GM19035 (cell line): ENCODE measurements around the gene RASA1.
"Not testable (repeated sequence)": the region's sequence is repeated elsewhere in the genome, so short reads cannot be mapped to it uniquely, and the experiment has no call there.

Source experiments
- ATAC-seq: cut with Tn5 transposase; IDR thresholded peaks from one replicate; pipeline ENCODE4 v1.9.1; 2021; ENCODE audit not compliant: unreplicated experiment

Gene RASA1

GRCh38 chr5:87267574-87268125 is at the start of gene RASA1:
Gene RASA1 (plus strand): TSS chr5:87267883. CDS start chr5:87268452, 569 bp downstream.
- peak; percentile 47 for ATAC-seq

- ATAC-seq = no peak
Observed at GRCh38 chr5:87229780-87230179, 37.9 kb upstream of the RASA1 start.

DNA sequence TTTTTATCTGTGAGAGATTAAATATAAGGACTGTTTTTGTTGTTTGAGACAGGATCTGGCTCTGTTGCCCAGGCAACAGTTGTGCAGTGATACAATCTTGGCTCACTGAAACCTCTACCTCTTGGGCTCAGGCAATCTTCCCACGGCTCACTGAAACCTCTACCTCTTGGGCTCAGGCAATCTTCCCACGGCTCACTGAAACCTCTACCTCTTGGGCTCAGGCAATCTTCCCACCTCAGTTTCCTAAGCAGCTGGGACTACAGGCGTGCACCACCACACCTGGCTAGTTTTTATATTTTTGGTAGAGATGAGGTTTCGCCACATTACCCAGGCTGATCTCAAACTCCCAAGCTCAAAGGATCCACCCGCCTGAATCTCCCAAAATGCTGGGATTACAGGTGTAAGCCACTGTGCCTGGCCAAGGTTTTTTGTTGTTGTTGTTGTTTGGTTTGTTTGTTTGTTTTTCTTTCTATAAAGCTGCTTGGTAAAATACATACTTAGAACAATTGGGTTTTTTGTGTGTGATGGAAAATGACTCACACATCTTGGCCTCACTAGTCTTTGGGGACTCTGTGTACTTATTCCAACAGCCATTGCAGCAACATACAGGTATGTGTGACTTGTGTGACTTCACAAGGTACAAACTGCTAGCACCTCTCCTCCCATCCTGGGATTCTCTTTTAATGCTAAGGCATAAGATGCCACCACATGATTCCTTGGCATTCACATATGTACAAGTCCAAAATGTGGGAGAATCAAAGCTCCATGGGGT is 36.5 kb upstream of the RASA1 start:
- peak; percentile 98 for ATAC-seq

DNA sequence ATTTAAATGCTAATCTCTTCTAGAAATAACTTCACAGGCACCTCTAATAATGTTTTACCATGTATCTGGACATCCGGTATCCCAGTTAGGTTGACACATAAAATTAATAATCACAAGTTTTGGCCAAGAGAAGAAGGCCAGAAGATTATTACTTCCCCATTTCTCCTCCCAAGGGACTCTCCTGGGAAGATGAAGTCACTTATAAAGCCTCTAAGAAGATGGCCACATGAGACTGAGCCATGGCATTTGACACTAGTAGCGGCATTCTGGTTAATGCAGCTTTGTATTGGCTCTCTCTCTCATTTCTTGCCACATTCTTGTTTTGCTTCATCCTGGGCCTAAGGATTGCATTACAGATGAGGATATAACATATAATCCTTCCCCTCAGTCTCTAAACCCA is 34.5 kb upstream of the RASA1 start:
- ATAC-seq = no peak

GRCh38 chr5:87241555-87241954 is 26.1 kb upstream of the RASA1 start:
- ATAC-seq = no peak

DNA sequence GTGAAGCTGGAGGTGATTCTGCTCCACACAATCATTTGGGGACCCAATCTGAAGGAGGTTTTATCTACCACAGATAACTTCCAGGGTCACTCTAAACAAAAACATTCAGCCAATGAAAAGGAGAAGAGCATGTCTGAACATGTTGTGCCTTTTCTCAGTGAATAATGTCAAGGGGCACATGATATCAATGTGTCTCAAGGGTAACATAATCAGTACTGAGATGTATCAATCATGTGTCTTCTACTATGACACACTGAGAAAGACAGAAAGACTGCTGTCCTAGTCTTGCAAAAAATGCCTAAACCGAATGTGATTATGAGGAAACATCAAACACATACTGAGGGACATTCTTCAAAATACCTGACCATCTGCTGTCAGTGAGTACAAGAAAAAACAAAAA is 25.4 kb upstream of the RASA1 start:
- ATAC-seq = no peak

- ATAC-seq = no peak
Observed at GRCh38 chr5:87243161-87243844, 24.4 kb upstream of the RASA1 start.

DNA sequence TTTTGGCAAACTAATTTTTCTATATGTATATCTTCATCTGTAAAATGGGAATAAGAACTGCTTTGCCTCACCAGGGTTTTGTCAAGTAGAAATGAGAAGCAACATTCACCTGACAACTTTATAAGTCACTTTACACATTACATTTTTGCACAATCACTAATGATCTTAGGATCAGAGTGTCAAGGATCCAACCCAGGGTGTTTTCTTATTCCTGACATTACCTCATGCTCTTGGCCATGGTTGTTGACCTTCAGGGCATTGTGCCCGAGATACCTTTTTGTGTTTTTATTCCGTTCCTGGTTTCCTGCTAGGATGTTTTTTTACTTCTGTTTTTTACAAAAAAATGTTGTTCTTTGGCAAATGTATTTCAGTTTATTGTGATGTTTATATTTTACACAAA is 22.2 kb upstream of the RASA1 start:
- no peak for ATAC-seq

DNA sequence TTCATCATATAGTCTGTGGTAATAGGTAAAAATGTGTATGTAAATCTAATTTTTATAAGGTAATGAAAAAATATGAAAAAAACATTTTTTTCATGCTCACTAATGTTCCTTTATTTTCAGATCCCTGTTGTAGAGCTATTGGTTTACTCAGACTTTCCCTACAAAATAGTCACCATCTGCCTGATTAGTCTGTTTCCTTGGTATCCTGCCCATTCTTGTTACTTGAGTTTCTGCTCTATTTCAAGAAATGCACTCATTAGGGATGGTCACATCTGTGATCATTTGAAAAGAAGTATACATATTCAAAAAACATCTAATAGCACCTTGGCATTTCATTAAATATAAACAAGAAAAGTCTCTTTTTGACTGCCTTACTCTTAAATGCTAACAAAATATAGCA is 21.6 kb upstream of the RASA1 start:
- ATAC-seq = no peak

DNA sequence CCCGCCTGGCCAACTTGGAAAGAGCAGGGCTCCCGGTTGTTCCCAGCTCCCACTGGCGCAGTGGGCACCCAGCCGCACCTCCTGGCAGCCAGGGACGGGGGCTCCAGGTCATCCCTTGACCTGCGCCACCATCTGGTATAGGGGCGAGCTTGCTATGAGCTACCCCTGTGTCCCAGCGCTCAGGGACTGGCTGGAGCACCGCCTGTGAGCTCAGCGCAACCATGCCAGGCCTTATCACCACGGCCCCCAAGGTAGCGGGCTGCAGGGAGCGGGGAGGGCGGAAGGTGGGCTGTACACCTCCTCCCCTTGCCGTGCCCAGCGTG is 15.4 kb upstream of the RASA1 start:
- no peak for ATAC-seq

- no peak for ATAC-seq
Observed at GRCh38 chr5:87254035-87254434, 13.6 kb upstream of the RASA1 start.

DNA sequence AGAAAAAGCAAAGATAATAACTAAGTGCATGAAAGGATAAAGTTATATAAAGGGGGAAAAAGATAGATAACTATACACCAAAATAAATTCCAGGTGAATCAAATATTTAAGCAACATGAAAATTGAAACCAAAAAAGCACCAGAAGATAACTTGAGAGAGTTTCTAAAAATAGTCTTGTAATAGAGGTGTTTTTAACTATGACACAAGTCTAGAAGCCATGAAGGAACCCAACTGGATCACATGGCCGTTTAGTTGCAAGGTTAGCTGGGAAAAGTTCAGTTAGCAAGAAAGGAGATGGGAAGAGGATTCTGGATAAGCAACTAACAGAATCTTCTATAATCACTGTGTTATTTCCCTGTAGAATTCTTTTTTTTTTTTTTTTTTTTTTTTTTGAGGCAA is 9.2 kb upstream of the RASA1 start:
- ATAC-seq = no peak

- no peak for ATAC-seq
Observed at GRCh38 chr5:87260604-87261192, 7.0 kb upstream of the RASA1 start.

GRCh38 chr5:87263498-87263897 is 4.2 kb upstream of the RASA1 start:
- ATAC-seq = no peak

GRCh38 chr5:87266914-87267573 is 639 bp upstream of the RASA1 start:
- ATAC-seq = peak; percentile 24

DNA sequence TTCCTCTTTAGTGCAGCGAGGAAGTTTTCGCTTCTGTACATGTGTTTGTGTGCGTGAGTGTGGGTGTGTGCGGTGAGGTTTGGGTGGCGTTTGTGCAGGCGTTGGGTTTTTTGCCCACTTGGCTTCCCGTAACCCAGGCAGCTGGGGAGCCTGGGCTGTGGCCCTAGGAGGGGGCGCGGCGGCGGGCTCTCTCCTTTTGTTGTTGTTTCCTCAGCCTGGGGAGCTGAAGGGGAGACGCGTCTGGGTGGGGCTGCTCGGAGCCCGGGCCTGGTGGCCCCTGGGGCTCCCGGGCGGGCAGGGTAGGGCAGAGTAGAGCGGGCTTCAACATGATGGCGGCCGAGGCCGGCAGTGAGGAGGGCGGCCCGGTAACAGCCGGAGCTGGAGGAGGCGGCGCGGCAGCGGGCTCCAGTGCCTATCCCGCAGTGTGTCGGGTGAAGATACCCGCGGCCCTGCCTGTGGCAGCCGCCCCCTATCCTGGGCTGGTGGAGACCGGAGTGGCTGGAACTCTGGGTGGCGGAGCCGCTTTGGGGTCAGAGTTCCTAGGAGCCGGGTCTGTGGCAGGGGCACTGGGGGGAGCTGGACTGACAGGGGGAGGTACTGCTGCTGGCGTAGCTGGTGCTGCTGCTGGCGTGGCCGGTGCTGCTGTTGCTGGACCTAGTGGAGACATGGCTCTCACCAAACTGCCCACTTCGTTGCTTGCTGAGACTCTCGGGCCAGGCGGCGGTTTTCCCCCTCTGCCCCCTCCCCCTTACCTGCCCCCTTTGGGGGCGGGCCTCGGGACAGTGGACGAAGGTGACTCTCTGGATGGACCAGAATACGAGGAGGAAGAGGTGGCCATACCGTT is 665 bp downstream of the RASA1 start:
- ATAC-seq = peak; percentile 56

GRCh38 chr5:87268970-87269377 is 1.3 kb downstream of the RASA1 start:
- ATAC-seq = no peak

DNA sequence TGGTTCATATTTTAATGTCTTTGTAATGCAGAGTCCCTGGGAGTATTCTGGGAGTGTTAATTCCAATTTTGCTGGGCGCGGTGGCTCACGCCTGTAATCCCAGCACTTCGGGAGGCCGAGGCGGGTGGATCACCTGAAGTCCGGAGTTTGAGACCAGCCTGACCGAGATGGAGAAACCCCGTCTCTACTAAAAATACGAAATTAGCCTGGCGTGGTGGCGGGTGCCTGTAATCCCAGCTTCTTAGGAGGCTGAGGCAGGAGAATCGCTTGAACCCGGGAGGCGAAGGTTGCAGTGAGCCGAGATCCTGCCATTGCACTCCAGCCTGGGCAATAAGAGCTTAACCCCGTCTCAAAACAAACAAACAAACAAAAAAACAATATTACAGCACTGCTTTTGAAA is 3.2 kb downstream of the RASA1 start:
- ATAC-seq = not testable (repeated sequence)

GRCh38 chr5:87276655-87277054 is 9.0 kb downstream of the RASA1 start:
- ATAC-seq = no peak

DNA sequence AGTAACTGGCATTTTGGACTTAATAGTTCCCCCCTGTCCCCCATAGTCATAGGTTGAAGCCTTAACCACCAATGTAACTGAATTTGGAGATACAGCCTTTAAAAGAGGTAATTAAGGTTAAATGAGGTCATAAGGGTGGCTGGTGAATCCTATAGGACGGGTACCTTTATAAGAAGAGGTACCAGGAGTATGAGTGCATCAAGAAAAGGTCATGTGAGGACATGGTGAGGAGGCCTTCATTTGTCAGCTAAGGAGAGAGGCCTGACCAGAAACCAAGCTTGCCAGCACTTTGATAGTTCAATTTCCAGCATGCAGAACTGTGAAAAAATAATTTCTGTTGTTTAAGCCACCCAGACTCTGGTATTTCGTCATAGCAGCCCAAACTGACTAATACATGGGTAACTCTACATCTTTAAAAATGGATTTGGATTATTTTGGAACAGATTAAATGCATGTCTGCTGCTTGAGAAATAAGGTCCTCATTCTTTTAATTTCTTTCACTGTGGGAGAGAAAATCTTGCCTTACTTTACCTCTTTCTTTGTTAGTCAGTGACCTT is 9.7 kb downstream of the RASA1 start:
- ATAC-seq = no peak
